H1 (cell line): Measurements from ENCODE around the gene TLE5. TPM values are rescaled to one million over a fixed set of nuclear protein-coding genes. Genes with fewer than 3 reads are reported as not detected.
A peak's percentile ranks its signal among the peaks of the same experiment; 100 is the strongest.

Experiments
- CTCF ChIA-PET: fragments of 300-600 bp; sonication (Branson Sonifier 250); formaldehyde crosslinking; loops from one replicate; lab custom pipeline; 2021; ENCODE audit not compliant: partially characterized antibody; lab: Charles Lee
- POLR2A ChIA-PET: fragments of 300-600 bp; sonication (Branson Sonifier 250); formaldehyde crosslinking; loops from one replicate; lab custom pipeline; 2021; ENCODE audit warnings: inconsistent platforms; ENCODE audit not compliant: partially characterized antibody; lab: Charles Lee
- DNase-seq, 2 experiments: peaks; one replicate each; pipeline versions ENCODE4 v3.0.0 to v3.0.0-alpha.2; 2010 to 2022; ENCODE audit warnings: low spot score in 2 of 2, low read depth in 1 of 2, mixed read lengths in 1 of 2
- FAIRE-seq: peaks from 2 replicates; lab custom pipeline; 2011; peaks lifted over from hg19 to GRCh38; lab: Jason Lieb, UNC
- H2AFZ ChIP-seq: 2 replicates; pipeline ENCODE4 v1.8.1; 2012; ENCODE audit warnings: low read length, inconsistent platforms
- H2AK5ac ChIP-seq: 2 replicates; pipeline ENCODE4 v1.6.1; 2013; ENCODE audit warnings: low read depth, low read length
- H2BK120ac ChIP-seq: replicated peaks from 2 replicates; pipeline ENCODE3; 2013; ENCODE audit warnings: low read depth, low read length, inconsistent platforms
- H2BK12ac ChIP-seq: 2 replicates; pipeline ENCODE4 v1.6.1; 2013; ENCODE audit warnings: low read depth, low read length
- H2BK15ac ChIP-seq: 2 replicates; pipeline ENCODE4 v1.6.1; 2013; ENCODE audit warnings: low read length
- H2BK20ac ChIP-seq: 2 replicates; pipeline ENCODE4 v1.6.1; 2013; ENCODE audit warnings: low read length
- H2BK5ac ChIP-seq: 2 replicates; pipeline ENCODE4 v1.6.1; 2013; ENCODE audit warnings: low read depth, low read length
- H3K14ac ChIP-seq: 2 replicates; pipeline ENCODE4 v1.6.1; 2013; ENCODE audit warnings: inconsistent platforms; ENCODE audit not compliant: insufficient read length
- H3K18ac ChIP-seq: 2 replicates; pipeline ENCODE4 v1.6.1; 2013; ENCODE audit warnings: low read length; ENCODE audit errors: extremely low read depth
- H3K23ac ChIP-seq: 2 replicates; pipeline ENCODE4 v1.6.1; 2013; ENCODE audit warnings: inconsistent platforms; ENCODE audit not compliant: insufficient read length
- H3K23me2 ChIP-seq: 2 replicates; pipeline ENCODE4 v1.6.1; 2013; ENCODE audit warnings: low read depth, low read length
- H3K27ac ChIP-seq: 2 replicates; pipeline ENCODE4 v1.6.1; 2011; ENCODE audit warnings: low read depth, low read length, inconsistent platforms
- H3K27me3 ChIP-seq, 4 experiments: replicated peaks in 1 of 4; 1 replicate in 1 of 4; 2 replicates in 3 of 4; pipeline versions ENCODE4 v1.6.1 to v1.8.1; 2011 to 2013; ENCODE audit warnings: low read length in 3 of 4, mild to moderate bottlenecking in 3 of 4, inconsistent platforms in 2 of 4, mixed read lengths in 2 of 4, moderate library complexity in 1 of 4; ENCODE audit not compliant: control insufficient read depth in 3 of 4, insufficient read depth in 3 of 4; ENCODE audit errors: extremely low read depth in 1 of 4
- H3K36me3 ChIP-seq, 4 experiments: 2 replicates each; pipeline versions ENCODE4 v1.6.1 to v1.8.1; 2011 to 2013; ENCODE audit warnings: mild to moderate bottlenecking in 4 of 4, low read length in 3 of 4, moderate library complexity in 2 of 4, control low read depth in 1 of 4, inconsistent platforms in 1 of 4; ENCODE audit not compliant: insufficient read depth in 4 of 4, control insufficient read depth in 2 of 4
- H3K4ac ChIP-seq: replicated peaks from 2 replicates; pipeline ENCODE3; 2013; ENCODE audit warnings: low read length, low read depth, mixed read lengths, inconsistent platforms; ENCODE audit not compliant: insufficient read length
- H3K4me1 ChIP-seq, 4 experiments: replicated peaks in 1 of 4; 1 replicate in 1 of 4; 2 replicates in 3 of 4; pipeline versions ENCODE4 v1.6.1 to v1.8.1; 2011 to 2013; ENCODE audit warnings: low read length in 3 of 4, inconsistent platforms in 2 of 4, mixed read lengths in 1 of 4; ENCODE audit not compliant: insufficient read depth in 4 of 4, control insufficient read depth in 3 of 4
- H3K4me2 ChIP-seq, 2 experiments: 2 replicates each; pipeline versions ENCODE4 v1.6.1 to v1.8.1; 2011 to 2013; ENCODE audit warnings: low read depth in 2 of 2, low read length in 2 of 2, control low read depth in 1 of 2, inconsistent platforms in 1 of 2, mild to moderate bottlenecking in 1 of 2; ENCODE audit not compliant: insufficient read depth in 1 of 2
- H3K4me3 ChIP-seq, 4 experiments: fragments of 200-600, 300-600 bp in 1 of 4; sonication (generic), shearing (Covaris generic), sonication (Bioruptor Twin) in 1 of 4; 2 replicates each; pipeline versions ENCODE4 v1.5.1 to v1.8.1; 2011 to 2016; ENCODE audit warnings: low read length in 4 of 4, low read depth in 3 of 4, control low read depth in 2 of 4, inconsistent platforms in 2 of 4, mild to moderate bottlenecking in 2 of 4, mixed read lengths in 1 of 4, moderate library complexity in 1 of 4; ENCODE audit not compliant: insufficient read depth in 2 of 4; ENCODE audit errors: extremely low read depth in 1 of 4
- H3K56ac ChIP-seq: replicated peaks from 2 replicates; pipeline ENCODE3; 2013; ENCODE audit warnings: low read depth, mild to moderate bottlenecking, mixed read lengths, low read length, inconsistent platforms; ENCODE audit not compliant: insufficient read length
- H3K79me1 ChIP-seq: 2 replicates; pipeline ENCODE4 v1.6.1; 2013; ENCODE audit warnings: low read depth, low read length, control low read depth
- H3K79me2 ChIP-seq, 2 experiments: 2 replicates each; pipeline versions ENCODE4 v1.6.1 to v1.8.1; 2012 to 2013; ENCODE audit warnings: low read length in 2 of 2, mild to moderate bottlenecking in 2 of 2, inconsistent platforms in 1 of 2; ENCODE audit not compliant: insufficient read depth in 2 of 2, control insufficient read depth in 1 of 2
- H3K9ac ChIP-seq, 4 experiments: replicated peaks in 1 of 4; 1 replicate in 1 of 4; 2 replicates in 3 of 4; pipeline versions ENCODE4 v1.6.1 to v1.8.1; 2011 to 2013; ENCODE audit warnings: low read depth in 3 of 4, low read length in 3 of 4, control low read depth in 2 of 4, mild to moderate bottlenecking in 2 of 4, moderate library complexity in 2 of 4, inconsistent platforms in 1 of 4; ENCODE audit errors: extremely low read depth in 1 of 4
- H3K9me3 ChIP-seq, 2 experiments: 2 replicates each; pipeline versions ENCODE4 v1.6.1 to v1.8.1; 2012 to 2013; ENCODE audit warnings: mild to moderate bottlenecking in 2 of 2, moderate library complexity in 2 of 2, control low read depth in 1 of 2, inconsistent platforms in 1 of 2, low read depth in 1 of 2, low read length in 1 of 2, mixed read lengths in 1 of 2; ENCODE audit not compliant: insufficient read depth in 2 of 2
- H4K20me1 ChIP-seq, 2 experiments: replicated peaks in 1 of 2; 2 replicates each; pipeline versions ENCODE3 to v1.8.1; 2011 to 2013; ENCODE audit warnings: inconsistent platforms in 2 of 2, low read length in 2 of 2, mild to moderate bottlenecking in 1 of 2; ENCODE audit not compliant: insufficient read depth in 2 of 2, control insufficient read depth in 1 of 2
- H4K5ac ChIP-seq: 2 replicates; pipeline ENCODE4 v1.6.1; 2013; ENCODE audit warnings: low read length, low read depth, mixed read lengths, inconsistent platforms; ENCODE audit not compliant: insufficient read length
- H4K8ac ChIP-seq: 2 replicates; pipeline ENCODE4 v1.8.0; 2013; ENCODE audit warnings: mild to moderate bottlenecking, moderate library complexity, low read length, inconsistent platforms; ENCODE audit not compliant: insufficient read depth; ENCODE audit errors: extremely low read depth
- H4K91ac ChIP-seq: replicated peaks from 2 replicates; pipeline ENCODE3; 2013; ENCODE audit warnings: low read length, mixed read lengths, inconsistent platforms; ENCODE audit not compliant: insufficient read length
- ASH2L ChIP-seq: fragments of 200-600, 300-600 bp; sonication (generic); IDR thresholded peaks from one replicate; pipeline ENCODE4 v1.7.1; 2017; ENCODE audit warnings: low read length
- BCL11A ChIP-seq, 2 experiments: IDR thresholded peaks; one replicate each; pipeline ENCODE4 v1.6.1; 2011; ENCODE audit warnings: low read depth in 2 of 2, low read length in 2 of 2, mild to moderate bottlenecking in 2 of 2
- EZH2 ChIP-seq: fragments of 200-600 bp; sonication (generic); IDR thresholded peaks from 2 replicates; pipeline ENCODE4 v1.7.1; 2012; ENCODE audit warnings: low read depth, mild to moderate bottlenecking, moderate library complexity, low read length, inconsistent platforms; ENCODE audit not compliant: severe bottlenecking
- GABPA ChIP-seq: IDR thresholded peaks from 2 replicates; pipeline ENCODE4 v1.6.1; 2011; ENCODE audit warnings: mild to moderate bottlenecking, low read length, moderate library complexity, borderline replicate concordance; ENCODE audit not compliant: insufficient read depth
- polyA plus RNA-seq, 7 experiments: library from polyadenylated mRNA; depleted of rRNA in 3 of 7; stranded (reverse) in 5 of 7; unstranded in 2 of 7; fragments of >200 nt in 5 of 7; fragments of 200-250 nt in 2 of 7; gene quantifications; 1 replicate in 5 of 7; 2 replicates in 1 of 7; 4 replicates in 1 of 7; pipeline versions ENCODE4 v1.2.1 to v1.2.3, GENCODE V29; 2011 to 2013; ENCODE audit warnings: missing spikeins in 2 of 7, mixed read lengths in 2 of 7
- total RNA-seq: library from RNA; stranded (reverse); fragmentation: NEBNext Ultra II Directional; extraction: Animal tissue kit (Norgen Biotek cat#: 25700); gene quantifications from 2 replicates; pipeline ENCODE4 v1.2.1, GENCODE V29; 2021

The TLE5 gene
- total and polyA plus RNA-seq, 2 of the 8 experiments (the other 6 are each of a cell fraction or from before 2014, with no cell fraction given): 187 to 285 TPM

DNA sequence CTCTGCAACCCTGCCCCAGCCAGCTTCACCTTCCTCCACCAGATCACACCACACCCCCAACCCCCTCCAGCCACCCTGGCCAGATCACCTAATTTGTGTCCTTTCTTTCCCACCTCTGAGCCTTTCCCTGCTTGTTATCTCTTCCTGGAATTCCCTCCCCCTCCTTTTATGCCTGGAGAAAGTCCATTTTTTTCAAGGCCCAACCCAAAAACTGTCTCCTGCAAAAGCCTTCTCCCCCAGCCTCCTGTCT is 28.0 kb downstream of the TLE5 start:
- Histone ChIP-seq H3K4ac (no peak overlapping the region), H3K9ac (peak overlapping the region in 1 of 4 experiments; percentile 18; a peak in 1 of 7 replicates), H4K20me1 (peaks cover 0 to 5% of the 10 kb centered on the region in 2 experiments), H3K23me2 (peaks cover 16% of the 10 kb centered on the region), H3K36me3 (no peaks in the 10 kb centered on the region), H2BK12ac (0 out of 2 replicates have a peak overlapping the region, but pooled peaks have one; percentile 82), H3K4me1 (peaks cover 0 to 12% (median 9%) of the 10 kb centered on the region in 4 experiments; a peak in 6 of 7 replicates), H3K79me1 (no peaks in the 10 kb centered on the region), H3K14ac (no peak overlapping the region), H4K8ac (no peak overlapping the region; the same call in 1 of the 2 replicates), H3K4me2 (peak overlapping the region; percentile 71 to 90; a peak in 3 of 4 replicates), H3K9me3 (no peaks in the 10 kb centered on the region), H2BK15ac (0 out of 2 replicates have a peak overlapping the region, but pooled peaks have one; percentile 55), H2BK120ac (no peak overlapping the region), H3K4me3 (no peak overlapping the region), H2AK5ac (no peak overlapping the region), H4K91ac (no peak overlapping the region), H2BK5ac (0 out of 2 replicates have a peak overlapping the region, but pooled peaks have one; percentile 73), H3K27ac (no peak overlapping the region), H3K79me2 (no peaks in the 10 kb centered on the region), H3K27me3 (peaks cover 8 to 40% (median 30%) of the 10 kb centered on the region in 4 experiments), H3K18ac (no peak overlapping the region; the same call in 1 of the 2 replicates), H2BK20ac (no peak overlapping the region), H3K56ac (no peak overlapping the region), H3K23ac (no peak overlapping the region), H2AFZ (no peak overlapping the region), H4K5ac (no peak overlapping the region)
- ChIA-PET CTCF (interaction anchor here (0.7 to 3.4 kb wide), 4 partner anchors 9 to 83 kb away, joined by 3 to 19 read pairs (median 5); no protein-coding TSS in a partner anchor), POLR2A (interaction anchor here (1.0 to 3.2 kb wide), 5 partner anchors 8 to 49 kb away, joined by 3 to 13 read pairs (median 3); no protein-coding TSS in a partner anchor)
- no peak for FAIRE-seq
- TF ChIP-seq GABPA (no peak), BCL11A (IDR thresholded peaks at IDR 0.05; ENCODE audit: low read depth in 2 of 2, low read length in 2 of 2) (no peak), ASH2L (no peak), EZH2 (no peak)
- DNase-seq: no peak
